Keratinocyte (primary cell): ENCODE measurements around the gene BCOR.

Experiments used
- CTCF ChIP-seq, 3 experiments: IDR thresholded peaks in 1 of 3; conservative IDR thresholded peaks in 1 of 3; optimal IDR thresholded peaks in 1 of 3; 2 replicates in 2 of 3; 3 replicates in 1 of 3; pipeline versions ENCODE3 to v1.5.1; 2011; ENCODE audit warnings: low read length in 3 of 3, mild to moderate bottlenecking in 3 of 3, moderate library complexity in 2 of 3, control low read depth in 1 of 3, inconsistent platforms in 1 of 3; ENCODE audit not compliant: insufficient read depth in 2 of 3; ENCODE audit errors: extremely low read depth in 1 of 3
- EZH2 ChIP-seq: IDR thresholded peaks from one replicate; pipeline ENCODE4 v1.6.1; 2012; ENCODE audit warnings: inconsistent platforms, mild to moderate bottlenecking, low read length, moderate library complexity

DNA sequence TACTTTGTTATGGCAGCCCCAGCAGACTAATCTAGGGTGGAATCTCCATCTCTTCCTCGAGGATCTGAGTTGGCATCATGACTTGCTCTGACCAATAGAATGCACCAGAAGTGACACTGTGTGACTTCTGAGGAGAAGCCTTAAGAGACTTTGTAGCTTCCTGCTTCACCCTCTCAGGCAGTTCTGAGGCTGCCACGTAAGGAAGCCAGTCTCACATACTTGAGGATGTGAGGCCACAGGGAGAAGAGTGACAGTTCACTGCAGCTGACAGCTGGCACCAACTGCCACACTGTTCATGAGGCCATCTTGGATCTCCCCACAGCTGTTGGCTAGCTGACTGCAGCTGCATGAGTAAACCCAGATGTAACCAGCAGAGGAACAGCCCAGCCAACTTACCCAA, 29.3 kb upstream of the BCOR start:
- TF ChIP-seq CTCF (optimal IDR thresholded peaks at IDR 0.05 in 1 of 3, IDR thresholded peaks at IDR 0.05 in 1 of 3, conservative IDR thresholded peaks at IDR 0.05 in 1 of 3; ENCODE audit: extremely low read depth in 1 of 3, insufficient read depth in 2 of 3, low read length in 3 of 3) (no peak), EZH2 (no peak)
